ENCODE results near the gene MAPK7. TPM values are rescaled to one million over a fixed set of nuclear protein-coding genes. Genes with fewer than 3 reads are reported as not detected.

Gene MAPK7
- polyA plus RNA-seq, 2 of the 4 experiments (the other 2 are of a cell fraction), result 7.2 to 25.8 TPM

DNA sequence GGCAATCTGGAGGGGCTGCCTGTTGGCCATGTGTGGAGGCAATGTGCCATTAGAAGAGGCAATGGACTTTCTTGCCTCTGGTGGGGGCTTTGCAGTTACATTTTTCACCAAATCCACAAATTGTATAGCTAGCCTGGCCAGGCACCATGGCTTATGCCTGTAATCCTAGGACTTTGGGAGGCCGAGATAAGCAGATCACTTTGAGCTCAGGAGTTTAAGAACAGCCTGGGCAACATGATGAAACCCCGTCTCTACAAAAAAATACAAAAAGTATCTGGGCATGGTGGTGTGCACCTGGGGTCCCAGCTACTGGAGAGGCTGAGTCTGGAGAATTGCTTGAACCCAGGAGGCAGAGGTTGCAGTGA is 30.0 kb downstream of the MAPK7 start:
- Histone ChIP-seq H3K4me1 (no peaks in the 10 kb centered on the region), H3K27ac (no peak overlapping the region), H3K4me2 (no peak overlapping the region), H3K9me3 (no peaks in the 10 kb centered on the region), H3K4me3 (no peak overlapping the region)
- ChIA-PET POLR2A (no interaction called here), CTCF (interaction anchor here (1.0 to 6.3 kb wide), 3 partner anchors 20 to 46 kb away, joined by 3 to 35 read pairs (median 11); partner anchors contain the start of gene B9D1)
- no peak for FAIRE-seq
- ATAC-seq, result no peak
- no peak for DNase-seq (ENCODE audit: low read depth in 1 of 2, low spot score in 1 of 2)
- TF ChIP-seq JUNB (IDR thresholded peaks at IDR 0.05), result no peak
- TF ChIP-seq GATA3 (IDR thresholded peaks at IDR 0.05; ENCODE audit: borderline replicate concordance), result no peak
- WGBS (ENCODE audit: missing lambda C conversion rate), result 95% methylated on average over 2 of the region's 2 CpGs

GRCh38 chr17:19409066-19409465 is 30.8 kb downstream of the MAPK7 start:
- no peak overlapping the region for H3K4me3 ChIP-seq
- H3K4me2 ChIP-seq, result no peak overlapping the region
- no peak for DNase-seq (ENCODE audit: low read depth in 1 of 2, low spot score in 1 of 2)
- ATAC-seq, result no peak
- H3K9me3 ChIP-seq, result no peaks in the 10 kb centered on the region
- no peak for TF ChIP-seq NR3C1 (IDR thresholded peaks at IDR 0.05)
- TF ChIP-seq KDM5A (IDR thresholded peaks at IDR 0.05), result no peak
- no peak for TF ChIP-seq TP53 (CRISPR knock-in tag; IDR thresholded peaks at IDR 0.05)
- TF ChIP-seq RCOR1 (IDR thresholded peaks at IDR 0.05; ENCODE audit: low read depth, low read length), result no peak
- TF ChIP-seq E2F6 (IDR thresholded peaks at IDR 0.05; ENCODE audit: borderline replicate concordance, low read depth), result no peak
- TF ChIP-seq EP300 (IDR thresholded peaks at IDR 0.05), result no peak
- WGBS (ENCODE audit: missing lambda C conversion rate), result 88% methylated on average over 3 of the region's 3 CpGs
- POLR2A ChIA-PET, result no interaction called here
- no peaks in the 10 kb centered on the region for H3K4me1 ChIP-seq
- no peak for FAIRE-seq
- no peak overlapping the region for H3K27ac ChIP-seq
- CTCF ChIA-PET, result interaction anchor here (1.0 to 6.3 kb wide), 4 partner anchors 19 to 357 kb away, joined by 3 to 35 read pairs (median 9); partner anchors contain the start of gene B9D1

GRCh38 chr17:19409509-19409908 is 31.2 kb downstream of the MAPK7 start:
- 52% methylated on average over 3 of the region's 3 CpGs for WGBS (ENCODE audit: missing lambda C conversion rate)
- POLR2A ChIA-PET, result no interaction called here
- FAIRE-seq (peak; percentile 36), DNase-seq (ENCODE audit: low read depth in 1 of 2, low spot score in 1 of 2) (no peak), ATAC-seq (peak; percentile 8 to 40; a peak in 4 of 6 replicates)
- H3K9me3 ChIP-seq, result no peaks in the 10 kb centered on the region
- peak overlapping the region in 1 of 2 experiments; percentile 34; a peak in 1 of 6 replicates for H3K27ac ChIP-seq
- no peak overlapping the region for H3K4me3 ChIP-seq
- TF ChIP-seq HOXB13 (CRISPR knock-in tag; IDR thresholded peaks at IDR 0.05; ENCODE audit: low read depth), result no peak
- TF ChIP-seq, protein P1, sequence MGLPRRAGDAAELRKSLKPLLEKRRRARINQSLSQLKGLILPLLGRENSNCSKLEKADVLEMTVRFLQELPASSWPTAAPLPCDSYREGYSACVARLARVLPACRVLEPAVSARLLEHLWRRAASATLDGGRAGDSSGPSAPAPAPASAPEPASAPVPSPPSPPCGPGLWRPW (IDR thresholded peaks at IDR 0.05), result no peak
- no peak for TF ChIP-seq JUN (IDR thresholded peaks at IDR 0.05)
- H3K4me2 ChIP-seq, result no peak overlapping the region
- CTCF ChIA-PET, result interaction anchor here (0.5 to 9.1 kb wide), 4 partner anchors 20 to 357 kb away, joined by 4 to 58 read pairs (median 21); partner anchors contain the start of gene B9D1
- no peaks in the 10 kb centered on the region for H3K4me1 ChIP-seq

DNA sequence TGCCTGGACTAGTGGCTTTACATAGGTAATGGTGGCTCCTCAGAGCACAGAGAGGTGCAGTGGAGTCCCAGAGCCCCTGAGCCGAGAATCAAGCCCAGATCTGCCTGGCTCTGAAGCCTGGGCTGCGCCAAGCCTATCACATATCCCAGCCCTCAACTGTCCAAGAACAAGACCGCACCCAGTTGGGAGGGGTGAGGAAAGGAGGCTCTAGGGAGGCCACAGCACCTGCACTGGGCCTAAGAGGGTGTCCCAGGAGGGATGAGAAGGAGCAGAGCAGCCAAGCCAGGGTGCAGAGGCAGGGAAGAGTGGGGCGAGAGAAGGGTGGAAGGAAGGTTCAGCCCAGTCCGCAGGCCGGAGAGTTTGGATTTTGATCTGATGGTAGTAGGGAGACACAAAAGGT is 31.8 kb downstream of the MAPK7 start:
- Histone ChIP-seq H3K9me3 (no peaks in the 10 kb centered on the region), H3K27ac (peak overlapping the region in 1 of 2 experiments; percentile 34; a peak in 1 of 6 replicates), H3K4me3 (no peak overlapping the region), H3K4me2 (no peak overlapping the region), H3K4me1 (no peaks in the 10 kb centered on the region)
- ChIA-PET POLR2A (no interaction called here), CTCF (interaction anchor here (0.6 to 9.1 kb wide), 4 partner anchors 37 to 401 kb away, joined by 3 to 58 read pairs (median 21); partner anchors contain the start of gene B9D1)
- TF ChIP-seq EHF (CRISPR knock-in tag; IDR thresholded peaks at IDR 0.05) (no peak), JUNB (IDR thresholded peaks at IDR 0.05) (no peak), RNF2 (IDR thresholded peaks at IDR 0.05; ENCODE audit: borderline replicate concordance, low read depth) (no peak), HOXB5 (CRISPR knock-in tag; IDR thresholded peaks at IDR 0.05) (no peak), ZC3H11A (IDR thresholded peaks at IDR 0.05) (no peak), NR3C1 (IDR thresholded peaks at IDR 0.05) (no peak), BHLHE40 (IDR thresholded peaks at IDR 0.05; ENCODE audit: low read depth, low read length) (no peak), GATA3 (IDR thresholded peaks at IDR 0.05; ENCODE audit: borderline replicate concordance) (no peak), FOSL2 (IDR thresholded peaks at IDR 0.05) (no peak), FOSL2 (CRISPR knock-in tag; IDR thresholded peaks at IDR 0.05) (no peak), HOXB13 (CRISPR knock-in tag; IDR thresholded peaks at IDR 0.05; ENCODE audit: low read depth) (no peak), RCOR1 (IDR thresholded peaks at IDR 0.05; ENCODE audit: low read depth, low read length) (no peak)
- TF ChIP-seq, protein P2, sequence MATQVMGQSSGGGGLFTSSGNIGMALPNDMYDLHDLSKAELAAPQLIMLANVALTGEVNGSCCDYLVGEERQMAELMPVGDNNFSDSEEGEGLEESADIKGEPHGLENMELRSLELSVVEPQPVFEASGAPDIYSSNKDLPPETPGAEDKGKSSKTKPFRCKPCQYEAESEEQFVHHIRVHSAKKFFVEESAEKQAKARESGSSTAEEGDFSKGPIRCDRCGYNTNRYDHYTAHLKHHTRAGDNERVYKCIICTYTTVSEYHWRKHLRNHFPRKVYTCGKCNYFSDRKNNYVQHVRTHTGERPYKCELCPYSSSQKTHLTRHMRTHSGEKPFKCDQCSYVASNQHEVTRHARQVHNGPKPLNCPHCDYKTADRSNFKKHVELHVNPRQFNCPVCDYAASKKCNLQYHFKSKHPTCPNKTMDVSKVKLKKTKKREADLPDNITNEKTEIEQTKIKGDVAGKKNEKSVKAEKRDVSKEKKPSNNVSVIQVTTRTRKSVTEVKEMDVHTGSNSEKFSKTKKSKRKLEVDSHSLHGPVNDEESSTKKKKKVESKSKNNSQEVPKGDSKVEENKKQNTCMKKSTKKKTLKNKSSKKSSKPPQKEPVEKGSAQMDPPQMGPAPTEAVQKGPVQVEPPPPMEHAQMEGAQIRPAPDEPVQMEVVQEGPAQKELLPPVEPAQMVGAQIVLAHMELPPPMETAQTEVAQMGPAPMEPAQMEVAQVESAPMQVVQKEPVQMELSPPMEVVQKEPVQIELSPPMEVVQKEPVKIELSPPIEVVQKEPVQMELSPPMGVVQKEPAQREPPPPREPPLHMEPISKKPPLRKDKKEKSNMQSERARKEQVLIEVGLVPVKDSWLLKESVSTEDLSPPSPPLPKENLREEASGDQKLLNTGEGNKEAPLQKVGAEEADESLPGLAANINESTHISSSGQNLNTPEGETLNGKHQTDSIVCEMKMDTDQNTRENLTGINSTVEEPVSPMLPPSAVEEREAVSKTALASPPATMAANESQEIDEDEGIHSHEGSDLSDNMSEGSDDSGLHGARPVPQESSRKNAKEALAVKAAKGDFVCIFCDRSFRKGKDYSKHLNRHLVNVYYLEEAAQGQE (IDR thresholded peaks at IDR 0.05), result no peak
- FAIRE-seq, result no peak
- no peak for DNase-seq (ENCODE audit: low read depth in 1 of 2, low spot score in 1 of 2)
- ATAC-seq, result peak in 1 of 2 experiments; percentile 7; a peak in 1 of 6 replicates
- WGBS (ENCODE audit: missing lambda C conversion rate), result 81% methylated on average over 6 of the region's 6 CpGs
